ENCODE measurements around the gene ATP6V1B1. TPM values are rescaled to one million over a fixed set of nuclear protein-coding genes. Genes with fewer than 3 reads are reported as not detected.

Gene ATP6V1B1
- total RNA-seq, 2 experiments from 2014 or later: not detected

- ChIA-PET POLR2A (no interaction called here), CTCF (interaction anchor here (1.1 to 7.7 kb wide), 2 partner anchors 52 to 62 kb away, joined by 3 to 56 read pairs; no protein-coding TSS in a partner anchor)
Measured at GRCh38 chr2:70922235-70923234, 13.2 kb upstream of the ATP6V1B1 start.

DNA sequence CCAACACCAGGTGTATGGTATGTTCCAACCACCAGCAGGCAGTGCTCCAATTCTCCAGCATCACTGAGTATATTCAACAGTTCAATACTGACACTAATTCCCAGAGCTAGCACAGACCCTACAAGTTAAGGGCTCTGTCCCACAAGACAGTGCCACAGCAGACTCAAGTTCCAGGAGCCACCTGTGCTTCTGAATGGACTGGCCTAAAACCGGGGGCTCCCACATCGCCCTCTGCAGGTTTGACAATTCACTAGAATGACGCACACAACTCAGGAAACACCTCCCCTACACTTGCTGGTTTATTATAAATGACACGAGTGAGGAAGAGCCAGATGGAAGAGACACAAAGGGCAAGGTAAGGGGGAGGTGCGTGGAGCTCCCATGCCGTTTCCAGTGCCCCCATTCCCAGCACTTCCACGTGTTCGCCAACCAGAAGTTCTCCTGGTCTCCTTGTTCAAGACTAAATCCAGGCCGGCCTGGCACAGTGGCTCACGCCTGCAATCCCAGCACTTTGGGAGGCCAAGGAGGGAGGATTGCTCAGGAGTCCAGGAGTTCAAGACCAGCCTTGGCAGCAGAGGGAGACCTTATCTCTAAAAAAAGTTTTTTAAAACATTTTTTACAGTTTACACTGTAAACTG lies 12.2 kb upstream of the ATP6V1B1 start:
- POLR2A ChIA-PET: no interaction called here
- CTCF ChIA-PET: interaction anchor here (1.1 to 7.7 kb wide), 2 partner anchors 53 to 62 kb away, joined by 3 to 56 read pairs; no protein-coding TSS in a partner anchor

- POLR2A ChIA-PET: no interaction called here
- CTCF ChIA-PET: interaction anchor here (0.8 kb wide), 1 partner anchor 9 kb away, joined by 3 read pairs; no protein-coding TSS in a partner anchor
Measured at GRCh38 chr2:70926042-70926441, 9.7 kb upstream of the ATP6V1B1 start.

DNA sequence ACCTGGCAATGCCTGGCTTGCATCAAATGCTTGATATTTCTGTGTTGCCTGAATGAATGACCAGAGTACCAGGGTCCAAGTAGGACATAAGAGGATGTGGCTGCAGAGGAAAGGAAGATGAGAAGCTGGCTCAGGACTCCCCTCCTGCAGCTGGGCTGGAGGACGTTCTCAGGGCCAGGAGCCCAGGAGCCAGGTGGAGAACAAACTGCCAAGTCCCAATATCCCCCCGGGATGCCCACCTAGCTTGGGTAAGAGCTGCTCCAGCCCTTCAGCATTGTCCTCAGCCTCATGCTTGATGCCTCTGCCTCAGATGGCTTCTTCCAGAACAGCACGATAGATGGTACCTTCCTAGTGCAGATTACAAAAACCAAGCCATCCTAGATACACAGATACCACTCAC lies 8.6 kb upstream of the ATP6V1B1 start:
- ChIA-PET POLR2A (no interaction called here), CTCF (no interaction called here)

- ChIA-PET POLR2A (no interaction called here), CTCF (no interaction called here)
Measured at GRCh38 chr2:70927641-70928040, 8.1 kb upstream of the ATP6V1B1 start.

GRCh38 chr2:70928366-70928765 lies 7.3 kb upstream of the ATP6V1B1 start:
- ChIA-PET POLR2A (no interaction called here), CTCF (interaction anchor here (1.1 kb wide), 1 partner anchor 57 kb away, joined by 4 read pairs; no protein-coding TSS in a partner anchor)

DNA sequence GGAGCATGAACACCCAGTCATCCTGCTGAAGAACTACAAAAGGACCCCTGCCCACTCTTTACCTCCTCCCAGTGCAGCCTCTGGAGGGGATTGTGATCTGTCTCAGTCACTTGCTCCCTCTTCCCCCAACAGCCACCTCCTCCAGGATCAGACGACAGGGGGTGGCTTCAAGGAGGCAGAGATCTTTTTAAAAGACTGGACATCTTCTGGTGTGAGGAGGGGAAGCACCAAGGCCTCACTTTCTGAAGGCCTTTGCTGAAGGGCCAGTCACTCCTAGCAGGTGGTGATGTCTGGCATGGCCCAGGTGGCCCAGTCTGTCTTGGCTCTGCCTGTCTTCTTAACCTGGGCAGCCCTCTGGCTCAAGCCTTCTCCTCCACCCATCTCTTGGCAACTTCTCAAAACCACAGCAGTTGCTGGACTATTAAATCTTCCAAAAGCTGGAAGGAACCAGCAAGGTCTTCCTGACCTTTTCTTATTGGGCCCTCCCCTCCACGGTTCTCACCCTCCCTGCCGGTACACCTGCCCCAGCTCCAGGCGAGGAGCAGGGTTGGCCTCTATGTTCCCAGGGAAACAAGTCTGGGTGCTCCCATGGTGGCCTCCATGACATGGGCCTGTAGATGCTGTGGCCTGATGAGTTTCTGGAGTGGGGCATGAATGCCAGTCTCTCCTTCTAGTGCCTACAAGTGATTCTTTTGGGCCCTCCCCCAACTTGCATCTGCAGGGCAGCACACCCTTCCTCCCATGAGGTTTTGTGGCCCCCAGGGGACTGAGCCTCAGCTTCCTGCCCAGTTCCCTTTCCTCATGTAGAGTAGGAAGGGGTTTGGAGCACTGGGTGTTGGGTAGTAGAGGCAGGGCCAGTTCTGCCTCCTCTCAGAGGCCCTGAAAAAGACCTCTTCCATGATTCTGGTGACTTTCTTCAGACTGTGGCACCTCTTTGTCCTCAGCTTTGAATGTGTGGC lies 5.0 kb upstream of the ATP6V1B1 start:
- CTCF ChIA-PET: interaction anchor here (1.5 kb wide), 1 partner anchor 59 kb away, joined by 4 read pairs; no protein-coding TSS in a partner anchor
- POLR2A ChIA-PET: no interaction called here

DNA sequence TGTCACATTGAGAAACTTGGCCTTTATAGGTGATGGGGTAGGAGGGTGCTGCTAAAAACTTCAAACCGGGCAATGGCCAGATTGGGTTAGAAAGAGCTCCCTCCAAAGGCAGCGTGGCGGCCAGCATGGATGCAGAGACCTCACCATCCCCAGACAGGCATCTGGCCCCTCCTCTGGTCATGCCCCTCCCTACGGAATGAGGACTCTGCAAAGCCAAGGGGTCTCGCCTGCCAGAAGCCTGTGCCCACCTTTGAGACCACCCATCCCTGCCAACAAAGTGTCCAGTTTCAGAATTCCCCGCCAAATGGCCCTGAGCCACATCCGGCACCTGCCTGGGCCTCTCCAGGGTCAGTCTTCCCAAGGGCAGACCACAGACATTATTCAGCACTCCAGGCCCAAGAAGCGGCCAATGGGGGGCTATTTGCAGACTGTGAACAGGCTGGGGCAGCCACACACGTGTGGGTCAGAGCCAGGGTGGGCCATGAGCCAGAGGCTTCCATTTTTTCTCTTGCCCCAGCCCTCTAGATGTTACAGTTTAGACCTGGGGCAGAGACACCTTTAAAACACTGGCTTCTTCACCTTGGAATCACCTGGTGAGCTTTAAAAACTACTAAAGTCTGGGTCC lies 4.2 kb upstream of the ATP6V1B1 start:
- POLR2A ChIA-PET: no interaction called here
- CTCF ChIA-PET: interaction anchor here (0.6 to 1.5 kb wide), 2 partner anchors 34 to 60 kb away, joined by 3 to 4 read pairs; no protein-coding TSS in a partner anchor

DNA sequence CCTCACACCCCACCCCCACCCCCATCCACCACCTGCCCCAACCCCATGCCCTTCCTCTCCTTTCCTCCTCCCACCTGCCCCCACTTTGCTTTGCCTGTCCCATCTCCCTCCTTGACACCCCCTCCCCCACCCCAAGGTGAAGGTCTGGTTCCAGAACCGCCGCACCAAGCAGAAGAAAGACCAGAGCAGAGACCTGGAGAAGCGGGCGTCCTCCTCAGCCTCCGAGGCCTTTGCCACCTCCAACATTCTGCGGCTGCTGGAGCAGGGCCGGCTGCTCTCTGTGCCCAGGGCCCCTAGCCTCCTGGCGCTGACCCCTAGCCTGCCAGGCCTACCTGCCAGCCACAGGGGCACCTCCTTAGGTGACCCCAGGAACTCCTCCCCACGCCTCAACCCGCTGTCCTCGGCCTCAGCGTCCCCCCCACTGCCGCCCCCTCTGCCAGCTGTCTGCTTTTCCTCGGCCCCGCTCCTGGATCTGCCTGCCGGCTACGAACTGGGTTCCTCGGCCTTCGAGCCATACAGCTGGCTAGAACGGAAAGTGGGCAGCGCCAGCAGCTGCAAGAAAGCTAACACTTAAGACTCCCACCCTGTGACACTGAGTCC lies 3.0 kb upstream of the ATP6V1B1 start:
- ChIA-PET POLR2A (no interaction called here), CTCF (no interaction called here)

- POLR2A ChIA-PET: no interaction called here
Measured at GRCh38 chr2:70934981-70935380, 719 bp upstream of the ATP6V1B1 start.

GRCh38 chr2:70936165-70936978 lies 672 bp downstream of the ATP6V1B1 start:
- ChIA-PET CTCF (interaction anchor here (0.7 to 1.5 kb wide), 2 partner anchors 10 to 16 kb away, joined by 3 read pairs; no protein-coding TSS in a partner anchor), POLR2A (no interaction called here)

More at GRCh38 chr2:70934981-70935380, 719 bp upstream of the ATP6V1B1 start:
- CTCF ChIA-PET: interaction anchor here (1.5 kb wide), 1 partner anchor 15 kb away, joined by 3 read pairs; no protein-coding TSS in a partner anchor

- POLR2A ChIA-PET: no interaction called here
Measured at GRCh38 chr2:70936979-70937811, 1.5 kb downstream of the ATP6V1B1 start.

DNA sequence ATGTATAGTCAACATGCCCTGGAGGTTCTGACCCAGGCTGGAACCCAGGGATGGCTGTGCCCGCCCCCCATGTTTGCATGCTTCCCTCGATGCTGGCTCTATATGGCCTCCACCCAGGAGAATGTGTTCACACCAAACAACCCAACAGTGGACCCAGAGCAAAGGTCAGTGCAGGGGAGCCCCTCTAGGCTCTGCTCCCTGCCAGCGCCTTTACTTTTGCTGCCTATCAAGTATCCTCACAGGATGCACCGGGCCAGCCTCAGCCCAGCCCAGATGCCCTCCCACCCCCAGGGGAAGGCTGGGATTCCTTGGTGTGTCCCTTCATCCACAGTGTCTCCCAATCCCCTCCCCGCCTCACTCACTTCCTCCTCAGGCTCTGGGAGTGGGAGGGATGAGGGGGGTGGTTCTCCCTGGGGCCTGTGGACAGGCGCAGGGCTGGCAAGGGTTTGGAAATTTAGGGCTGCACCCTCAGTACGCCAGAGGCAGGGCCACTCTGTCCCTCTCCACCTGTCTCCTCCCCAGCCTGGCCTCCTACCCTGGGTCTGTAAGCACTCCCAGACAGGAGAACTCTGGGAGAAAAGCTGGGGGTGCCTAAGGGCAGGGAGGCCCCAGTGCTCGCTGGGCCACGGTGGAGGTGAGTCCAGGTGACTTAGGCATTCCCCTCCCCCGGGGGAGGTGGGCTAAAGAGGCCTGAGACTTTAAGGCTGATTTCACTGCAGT lies 2.3 kb downstream of the ATP6V1B1 start:
- POLR2A ChIA-PET: no interaction called here
- CTCF ChIA-PET: interaction anchor here (0.7 to 1.5 kb wide), 3 partner anchors 10 to 80 kb away, joined by 3 to 4 read pairs (median 4); no protein-coding TSS in a partner anchor

More at GRCh38 chr2:70936979-70937811, 1.5 kb downstream of the ATP6V1B1 start:
- CTCF ChIA-PET: interaction anchor here (0.7 kb wide), 1 partner anchor 17 kb away, joined by 4 read pairs; no protein-coding TSS in a partner anchor

- POLR2A ChIA-PET: interaction anchor here (0.6 kb wide), 1 partner anchor 25 kb away, joined by 6 read pairs; no protein-coding TSS in a partner anchor
- CTCF ChIA-PET: interaction anchor here (0.9 to 1.5 kb wide), 3 partner anchors 10 to 81 kb away, joined by 3 to 4 read pairs (median 3); no protein-coding TSS in a partner anchor
Measured at GRCh38 chr2:70938586-70938950, 2.9 kb downstream of the ATP6V1B1 start.

DNA sequence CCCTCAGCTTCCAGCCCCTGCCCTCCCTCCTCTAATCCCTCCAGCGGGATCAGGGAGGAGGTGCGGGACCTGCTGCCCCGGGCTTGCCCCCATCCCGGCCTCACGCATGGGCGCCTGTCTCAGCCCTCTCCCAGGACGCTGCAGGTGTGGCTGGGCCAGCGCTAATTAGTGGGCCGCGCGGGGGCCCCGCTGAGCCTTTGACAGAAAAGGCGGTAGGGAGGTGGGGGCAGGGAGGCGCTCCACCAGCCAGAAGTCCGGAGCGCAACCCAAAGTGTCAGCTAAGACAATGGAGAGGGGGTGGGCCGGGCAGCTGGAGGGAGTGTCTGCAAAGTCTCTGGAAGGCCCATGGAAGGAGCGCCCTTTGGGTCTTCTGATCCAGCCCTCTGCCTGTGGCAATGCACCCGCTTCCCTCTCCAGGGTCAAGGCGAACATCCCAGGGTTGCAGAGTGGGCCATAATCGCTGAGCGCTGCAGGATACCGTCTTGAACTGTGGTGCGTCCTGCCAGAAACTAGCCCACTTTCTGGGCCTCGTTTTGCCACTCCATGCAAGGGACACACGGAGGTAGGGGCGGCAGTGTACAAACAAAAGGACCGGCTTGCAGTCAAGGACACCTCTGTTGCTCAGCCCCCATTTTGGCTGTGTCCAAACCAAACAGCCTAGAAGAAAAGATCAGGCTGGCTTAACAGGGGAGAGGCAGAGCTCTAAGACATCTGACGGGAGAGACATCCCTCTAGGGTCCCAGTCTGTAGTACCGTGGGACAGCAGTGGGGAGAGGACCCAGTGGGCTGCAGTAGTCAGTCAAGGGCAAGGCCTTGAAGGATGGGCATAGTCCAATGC lies 3.5 kb downstream of the ATP6V1B1 start:
- ChIA-PET POLR2A (interaction anchor here (0.6 kb wide), 1 partner anchor 24 kb away, joined by 6 read pairs; no protein-coding TSS in a partner anchor), CTCF (interaction anchor here (0.9 to 1.5 kb wide), 3 partner anchors 9 to 81 kb away, joined by 3 to 4 read pairs (median 3); no protein-coding TSS in a partner anchor)

Measured in activated CD8-positive, alpha-beta memory T cell treated with anti-CD3 and anti-CD28 coated beads for 36 hours (primary cell).